NB4 (cell line): ENCODE data around the gene TRAF3.
"Not testable (repeated sequence)": the region's sequence is repeated elsewhere in the genome, so short reads cannot be mapped to it uniquely, and the experiment has no call there.

Experiments
- DNase-seq: peaks from one replicate; pipeline ENCODE4 v3.0.0; 2010; ENCODE audit warnings: low read depth
- H3K4me3 ChIP-seq: one replicate; pipeline ENCODE4 v1.5.1; 2011; ENCODE audit warnings: mild to moderate bottlenecking, low read depth, low read length, moderate library complexity
- CTCF ChIP-seq: IDR thresholded peaks from one replicate; pipeline ENCODE4 v1.5.1; 2012; ENCODE audit warnings: low read depth, low read length
- MYC ChIP-seq: IDR thresholded peaks from 2 replicates; pipeline ENCODE4 v1.6.1; 2011; ENCODE audit warnings: low read depth, low read length
- POLR2A ChIP-seq: IDR thresholded peaks from 2 replicates; pipeline ENCODE4 v1.6.1; 2011; ENCODE audit warnings: mild to moderate bottlenecking; ENCODE audit not compliant: insufficient read length; ENCODE audit errors: extremely low read depth
- TF ChIP-seq, protein P1 (sequence below): IDR thresholded peaks from 2 replicates; pipeline ENCODE4 v1.6.1; 2011; ENCODE audit warnings: low read depth, low read length

The TRAF3 gene

GRCh38 chr14:102870994-102871831 lies 94.0 kb downstream of the TRAF3 start:
- no peak for DNase-seq
- TF ChIP-seq MYC (no peak), CTCF (no peak), POLR2A (no peak)
- TF ChIP-seq, protein P1, sequence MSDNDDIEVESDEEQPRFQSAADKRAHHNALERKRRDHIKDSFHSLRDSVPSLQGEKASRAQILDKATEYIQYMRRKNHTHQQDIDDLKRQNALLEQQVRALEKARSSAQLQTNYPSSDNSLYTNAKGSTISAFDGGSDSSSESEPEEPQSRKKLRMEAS = no peak
- no peak overlapping the region for H3K4me3 ChIP-seq

- no peak for DNase-seq
- no peak overlapping the region for H3K4me3 ChIP-seq
- TF ChIP-seq, protein P1 = no peak
- TF ChIP-seq MYC (no peak), CTCF (no peak), POLR2A (no peak)
Observed at GRCh38 chr14:102872020-102872419, 94.8 kb downstream of the TRAF3 start.

DNA sequence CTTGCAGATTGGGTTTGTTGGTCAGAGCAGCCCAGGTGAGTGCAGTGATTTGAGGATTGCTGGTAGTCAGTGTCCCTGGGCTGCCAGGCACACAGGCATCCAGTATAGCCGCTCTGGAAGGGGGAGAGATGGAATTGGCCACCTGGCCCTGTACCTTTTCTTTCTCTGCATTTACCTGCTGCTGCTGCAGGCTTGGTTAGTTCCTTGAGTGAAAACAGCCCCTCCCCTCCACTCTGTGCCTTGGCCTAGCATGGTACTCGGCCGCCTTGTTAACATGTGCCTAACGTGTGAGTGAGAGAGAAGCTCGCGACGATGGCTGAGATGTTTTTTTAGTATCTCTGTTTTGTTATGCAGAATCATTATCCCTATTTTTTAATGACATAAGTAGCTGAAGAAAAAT lies 95.9 kb downstream of the TRAF3 start:
- TF ChIP-seq, protein P1 = no peak
- no peak overlapping the region for H3K4me3 ChIP-seq
- no peak for DNase-seq

DNA sequence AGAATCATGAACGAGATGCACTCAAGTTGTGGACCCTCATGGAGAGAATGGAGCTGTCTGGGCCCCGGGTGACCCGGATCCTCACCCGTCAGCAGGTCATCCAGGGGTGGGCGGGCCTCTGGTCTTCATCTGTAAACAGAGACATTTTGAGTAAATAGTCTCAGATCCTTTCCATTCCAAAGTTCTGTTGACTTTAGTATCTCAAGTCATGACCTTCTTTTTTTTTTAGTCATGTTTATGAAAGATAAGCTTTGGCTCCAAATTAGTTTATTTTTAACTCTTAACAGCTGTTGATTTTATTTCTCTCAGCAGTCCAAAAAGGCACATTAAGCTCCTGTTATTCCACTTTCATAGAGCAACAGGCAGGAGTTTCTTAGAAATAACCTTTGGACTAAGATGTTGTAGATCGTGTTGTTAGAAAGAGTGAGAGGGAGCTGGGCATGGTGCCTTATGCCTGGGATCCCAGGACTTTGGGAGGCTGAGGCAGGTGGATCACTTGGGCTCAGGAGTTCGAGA lies 96.4 kb downstream of the TRAF3 start:
- TF ChIP-seq MYC (no peak), CTCF (no peak), POLR2A (no peak)
- TF ChIP-seq, protein P1 = no peak
- H3K4me3 ChIP-seq = no peak overlapping the region
- DNase-seq = no peak

DNA sequence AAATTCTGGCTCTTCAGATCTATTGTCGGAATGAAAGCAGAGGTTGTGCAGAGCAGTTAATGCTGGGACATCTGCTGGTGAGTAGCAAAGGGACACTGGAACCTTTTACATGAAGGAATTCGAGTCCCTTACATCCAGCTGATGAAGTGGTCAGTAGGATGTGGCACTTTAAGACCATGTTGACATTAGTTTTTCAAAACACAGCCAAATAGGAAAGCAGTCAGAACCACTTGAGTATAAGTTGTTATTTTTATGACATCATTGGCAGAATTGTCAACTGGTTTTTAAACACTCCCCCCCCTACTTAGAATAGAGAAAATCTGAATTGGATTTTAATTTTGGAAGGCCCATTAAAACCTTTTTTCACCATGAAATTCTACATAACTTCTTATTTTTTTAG lies 98.4 kb downstream of the TRAF3 start:
- H3K4me3 ChIP-seq = no peak overlapping the region
- no peak for DNase-seq
- TF ChIP-seq, protein P1 = no peak
- TF ChIP-seq MYC (no peak), CTCF (no peak), POLR2A (no peak)

GRCh38 chr14:102877511-102877910 lies 100.3 kb downstream of the TRAF3 start:
- DNase-seq = not testable (repeated sequence)

More at GRCh38 chr14:102877511-102877910, 100.3 kb downstream of the TRAF3 start:
- H3K4me3 ChIP-seq = not testable (repeated sequence)
